K562 (cell line): ENCODE results near the gene CUTA. TPM values are rescaled to one million over a fixed set of nuclear protein-coding genes. Genes with fewer than 3 reads are reported as not detected.
A peak's percentile ranks its signal among the peaks of the same experiment; 100 is the strongest.

Experiments
- CC2D1A ChIP-seq: fragments of 450-650 bp; IDR thresholded peaks from 2 replicates; pipeline ENCODE4 v1.6.1; 2017; ENCODE audit warnings: mild to moderate bottlenecking
- CHD1 ChIP-seq: fragments of 200-600 bp; sonication (generic); IDR thresholded peaks from one replicate; pipeline ENCODE4 v1.6.1; 2012; ENCODE audit warnings: mild to moderate bottlenecking, moderate library complexity, low read length, inconsistent platforms
- FOXP4 ChIP-seq: sonication (generic); formaldehyde crosslinking; IDR thresholded peaks from 2 replicates; pipeline ENCODE4 v1.8.0; 2022; ENCODE audit warnings: mild to moderate bottlenecking, missing genetic modification reagents, borderline replicate concordance
- GATAD2B ChIP-seq: fragments of 450-650 bp; IDR thresholded peaks from 2 replicates; pipeline ENCODE4 v1.6.1; 2017; ENCODE audit warnings: mild to moderate bottlenecking, borderline replicate concordance
- KAT2B ChIP-seq: IDR thresholded peaks from one replicate; pipeline ENCODE4 v1.6.1; 2012; ENCODE audit warnings: low read depth, mild to moderate bottlenecking, control low read depth, inconsistent platforms, low read length, moderate library complexity
- LEF1 ChIP-seq: fragments of 450-650 bp; IDR thresholded peaks from 2 replicates; pipeline ENCODE4 v1.6.1; 2016; ENCODE audit warnings: mild to moderate bottlenecking
- MECOM ChIP-seq: fragments of 250-450 bp; sonication (Bioruptor Pico); IDR thresholded peaks from 2 replicates; pipeline ENCODE4 v1.8.0; 2022; ENCODE audit warnings: inconsistent platforms
- MTF1 ChIP-seq: fragments of 250-450 bp; sonication (Bioruptor Pico); IDR thresholded peaks from 2 replicates; pipeline ENCODE4 v1.9.0; 2021; ENCODE audit warnings: moderate library complexity, mild to moderate bottlenecking, inconsistent platforms, borderline replicate concordance
- REST ChIP-seq, 2 experiments: fragments of 450-650 bp; formaldehyde crosslinking in 1 of 2; IDR thresholded peaks; 2 replicates each; pipeline versions ENCODE4 v1.4.0 to v1.6.1; 2014 to 2020; ENCODE audit warnings: mild to moderate bottlenecking in 2 of 2, borderline replicate concordance in 1 of 2, low read depth in 1 of 2
- STAG1 ChIP-seq: sonication (generic); formaldehyde crosslinking; IDR thresholded peaks from 2 replicates; pipeline ENCODE4 v1.5.0; 2020; ENCODE audit warnings: missing genetic modification reagents, borderline replicate concordance
- TCF7 ChIP-seq: sonication (generic); IDR thresholded peaks from 2 replicates; pipeline ENCODE4 v1.6.1; 2016; ENCODE audit warnings: antibody characterized with exemption, borderline replicate concordance
- ZKSCAN1 ChIP-seq: fragments of 150-350 bp; IDR thresholded peaks from 2 replicates; pipeline ENCODE4 v1.6.1; 2016; ENCODE audit warnings: low read depth, low read length
- ZNF263 ChIP-seq: sonication (generic); formaldehyde crosslinking; IDR thresholded peaks from 2 replicates; pipeline ENCODE4 v1.8.0; 2022; ENCODE audit warnings: mild to moderate bottlenecking, missing genetic modification reagents, borderline replicate concordance
- ZNF57 ChIP-seq: fragments of 450-650 bp; formaldehyde crosslinking; IDR thresholded peaks from 2 replicates; pipeline ENCODE4 v1.4.0; 2020; ENCODE audit warnings: mild to moderate bottlenecking, moderate library complexity
- polyA plus RNA-seq, 8 experiments: library from polyadenylated mRNA; depleted of rRNA in 4 of 8; stranded (reverse) in 5 of 8; unstranded in 3 of 8; fragments of >200 nt; fragmentation: Nextera tagmentation in 2 of 8; fragmentation: Illumina TruSeq in 1 of 8; extraction: Ambion mirVana in 2 of 8; extraction: Trizol in 1 of 8; gene quantifications; 2 replicates each; pipeline versions ENCODE4 v1.2.1 to v1.2.3, GENCODE V29; 2011 to 2014; ENCODE audit warnings: inconsistent platforms in 1 of 8, missing spikeins in 1 of 8
- total RNA-seq, 7 experiments: library from RNA; depleted of rRNA in 6 of 7; stranded (reverse); fragments of >200 nt in 6 of 7; fragmentation: Illumina TruSeq in 2 of 7; extraction: Trizol in 2 of 7; gene quantifications; 2 replicates each; pipeline versions ENCODE4 v1.2.1 to v1.2.3, GENCODE V29; 2011 to 2021; ENCODE audit warnings: low replicate concordance in 1 of 7
- TF ChIP-seq, protein P1 (sequence below): fragments of 200-800 bp; sonication (Bioruptor generic); IDR thresholded peaks from 2 replicates; pipeline ENCODE4 v1.6.1; 2017; ENCODE audit warnings: missing genetic modification characterization, missing compliant biosample characterization

The CUTA gene
- total and polyA plus RNA-seq, 9 of the 15 experiments (the other 6 are each of a cell fraction or from before 2014, with no cell fraction given), result 166 to 682 (median 310) TPM

- TF ChIP-seq FOXP4 (no peak), KAT2B (no peak), TCF7 (no peak), ZNF263 (CRISPR knock-in tag) (peak; percentile 53; the same call in 1 of the 2 replicates), STAG1 (CRISPR knock-in tag) (no peak), GATAD2B (no peak), ZKSCAN1 (no peak), CHD1 (no peak), LEF1 (no peak), ZNF57 (CRISPR knock-in tag) (no peak), REST (IDR thresholded peaks at IDR 0.05; ENCODE audit: borderline replicate concordance) (peak; percentile 46), REST (CRISPR knock-in tag; IDR thresholded peaks at IDR 0.05; ENCODE audit: low read depth) (peak; percentile 87), CC2D1A (no peak), MECOM (CRISPR knock-in tag) (no peak), MTF1 (CRISPR knock-in tag) (no peak)
- TF ChIP-seq, protein P1, sequence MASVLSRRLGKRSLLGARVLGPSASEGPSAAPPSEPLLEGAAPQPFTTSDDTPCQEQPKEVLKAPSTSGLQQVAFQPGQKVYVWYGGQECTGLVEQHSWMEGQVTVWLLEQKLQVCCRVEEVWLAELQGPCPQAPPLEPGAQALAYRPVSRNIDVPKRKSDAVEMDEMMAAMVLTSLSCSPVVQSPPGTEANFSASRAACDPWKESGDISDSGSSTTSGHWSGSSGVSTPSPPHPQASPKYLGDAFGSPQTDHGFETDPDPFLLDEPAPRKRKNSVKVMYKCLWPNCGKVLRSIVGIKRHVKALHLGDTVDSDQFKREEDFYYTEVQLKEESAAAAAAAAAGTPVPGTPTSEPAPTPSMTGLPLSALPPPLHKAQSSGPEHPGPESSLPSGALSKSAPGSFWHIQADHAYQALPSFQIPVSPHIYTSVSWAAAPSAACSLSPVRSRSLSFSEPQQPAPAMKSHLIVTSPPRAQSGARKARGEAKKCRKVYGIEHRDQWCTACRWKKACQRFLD (CRISPR knock-in tag), result peak; percentile 67; the same call in 1 of the 2 replicates
Measured at GRCh38 chr6:33410050-33410710, 7.7 kb downstream of the CUTA start (continued).
